Measurements from ENCODE around the gene RASSF3.
"Not testable (repeated sequence)": the region's sequence is repeated elsewhere in the genome, so short reads cannot be mapped to it uniquely, and the experiment has no call there.

The RASSF3 gene

GRCh38 chr12:64633940-64634337, 23.6 kb downstream of the RASSF3 start:
- no peak for DNase-seq (ENCODE audit: low read depth in 2 of 2)

GRCh38 chr12:64634508-64635092, 24.3 kb downstream of the RASSF3 start:
- DNase-seq (ENCODE audit: low read depth in 2 of 2): no peak

GRCh38 chr12:64635356-64635998, 25.2 kb downstream of the RASSF3 start:
- DNase-seq (ENCODE audit: low read depth in 2 of 2): no peak

GRCh38 chr12:64636856-64637255, 26.6 kb downstream of the RASSF3 start:
- DNase-seq (ENCODE audit: low read depth in 2 of 2): no peak

- DNase-seq (ENCODE audit: low read depth in 2 of 2): no peak
Measured at GRCh38 chr12:64639466-64639865, 29.2 kb downstream of the RASSF3 start.

GRCh38 chr12:64646318-64646717, 36.0 kb downstream of the RASSF3 start:
- DNase-seq (ENCODE audit: low read depth in 2 of 2): no peak

- DNase-seq (ENCODE audit: low read depth in 2 of 2): no peak
Measured at GRCh38 chr12:64649487-64649886, 39.2 kb downstream of the RASSF3 start.

- no peak for DNase-seq (ENCODE audit: low read depth in 2 of 2)
Measured at GRCh38 chr12:64650762-64651161, 40.5 kb downstream of the RASSF3 start.

GRCh38 chr12:64652346-64652745, 42.1 kb downstream of the RASSF3 start:
- no peak for DNase-seq (ENCODE audit: low read depth in 2 of 2)

GRCh38 chr12:64653123-64653522, 42.8 kb downstream of the RASSF3 start:
- DNase-seq (ENCODE audit: low read depth in 2 of 2): no peak

- DNase-seq (ENCODE audit: low read depth in 2 of 2): not testable (repeated sequence)
Measured at GRCh38 chr12:64653907-64654306, 43.6 kb downstream of the RASSF3 start.

- no peak for DNase-seq (ENCODE audit: low read depth in 2 of 2)
Measured at GRCh38 chr12:64655141-64655540, 44.8 kb downstream of the RASSF3 start.

- no peak for DNase-seq (ENCODE audit: low read depth in 2 of 2)
Measured at GRCh38 chr12:64656429-64656828, 46.1 kb downstream of the RASSF3 start.

GRCh38 chr12:64658892-64659481, 48.7 kb downstream of the RASSF3 start:
- DNase-seq (ENCODE audit: low read depth in 2 of 2): no peak

- no peak for DNase-seq (ENCODE audit: low read depth in 2 of 2)
Measured at GRCh38 chr12:64660237-64661018, 50.1 kb downstream of the RASSF3 start.

- DNase-seq (ENCODE audit: low read depth in 2 of 2): no peak
Measured at GRCh38 chr12:64663015-64663414, 52.7 kb downstream of the RASSF3 start.

- DNase-seq (ENCODE audit: low read depth in 2 of 2): no peak
Measured at GRCh38 chr12:64665514-64665913, 55.2 kb downstream of the RASSF3 start.

GRCh38 chr12:64666054-64666914, 56.0 kb downstream of the RASSF3 start:
- DNase-seq (ENCODE audit: low read depth in 2 of 2): no peak

- DNase-seq (ENCODE audit: low read depth in 2 of 2): no peak
Measured at GRCh38 chr12:64667793-64668192, 57.5 kb downstream of the RASSF3 start.

- no peak for DNase-seq (ENCODE audit: low read depth in 2 of 2)
Measured at GRCh38 chr12:64669270-64669842, 59.1 kb downstream of the RASSF3 start.

- no peak for DNase-seq (ENCODE audit: low read depth in 2 of 2)
Measured at GRCh38 chr12:64670019-64670418, 59.7 kb downstream of the RASSF3 start.

Measured in activated CD4-positive, alpha-beta T cell treated with anti-CD3 and anti-CD28 coated beads for 24 hours (primary cell).